Measurements from ENCODE around the gene MRS2.

GRCh38 chr6:24401458-24401857, 1.3 kb upstream of the MRS2 start:
- no peak for TF ChIP-seq CREB5 (CRISPR knock-in tag; IDR thresholded peaks at IDR 0.05; ENCODE audit: low read depth)
- no peak for TF ChIP-seq ZFP3 (CRISPR knock-in tag; IDR thresholded peaks at IDR 0.05)
- TF ChIP-seq ZFP30 (CRISPR knock-in tag; IDR thresholded peaks at IDR 0.05) = no peak
- TF ChIP-seq POU6F1 (CRISPR knock-in tag; IDR thresholded peaks at IDR 0.05; ENCODE audit: borderline replicate concordance, low read depth) = no peak
- no peak for TF ChIP-seq ARNTL (CRISPR knock-in tag; IDR thresholded peaks at IDR 0.05; ENCODE audit: borderline replicate concordance, low read depth)
- no peak for TF ChIP-seq PATZ1 (CRISPR knock-in tag; IDR thresholded peaks at IDR 0.05; ENCODE audit: borderline replicate concordance)
- no peak for TF ChIP-seq TSHZ2 (CRISPR knock-in tag; IDR thresholded peaks at IDR 0.05)

All from SK-N-SH treated with all-trans-retinoic acid at 6 μM for 48 hours (cell line).